ENCODE results near the gene AFG3L2. TPM values are rescaled to one million over a fixed set of nuclear protein-coding genes. Genes with fewer than 3 reads are reported as not detected.

AFG3L2 gene
- total and polyA plus RNA-seq, 4 experiments from 2014 or later, result 27.8 to 34.6 (median 32.2) TPM

DNA sequence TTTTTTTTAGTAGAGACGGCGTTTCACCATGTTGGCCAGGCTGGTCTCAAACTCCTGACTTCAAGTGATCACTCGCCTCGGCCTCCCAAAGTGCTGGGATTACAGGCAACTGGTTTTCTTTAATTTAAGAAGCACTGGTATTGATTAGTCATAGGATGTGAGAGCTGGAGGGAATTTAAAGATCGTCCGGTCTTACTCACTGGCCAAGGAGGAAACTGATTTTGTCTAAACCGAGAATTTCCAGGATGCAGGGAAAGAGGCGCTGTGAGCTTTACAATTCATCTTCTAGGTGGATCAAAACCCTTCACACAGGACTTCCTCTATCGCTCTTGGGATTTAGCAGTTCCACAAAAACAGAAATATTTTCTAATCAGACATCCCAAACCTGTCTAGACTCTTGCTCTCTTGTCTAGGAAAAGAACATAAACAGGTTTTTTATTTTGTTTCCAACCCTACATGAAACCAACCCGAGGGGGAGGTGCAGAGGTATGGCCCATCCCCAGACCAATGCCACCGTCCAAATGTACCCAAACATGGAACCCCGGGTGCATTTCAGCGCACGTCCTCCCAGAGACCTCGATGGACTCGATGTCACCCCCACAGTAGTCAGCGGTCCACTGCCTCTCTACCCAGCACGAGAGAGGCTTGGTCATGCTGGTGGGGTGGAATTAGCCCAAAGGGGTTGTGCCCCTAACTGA lies 81.5 kb downstream of the AFG3L2 start:
- Histone ChIP-seq H3K27me3 (ENCODE audit: insufficient read depth, low read length) (no peaks in the 10 kb centered on the region), H3K4me1 (ENCODE audit: insufficient read depth, low read length) (no peaks in the 10 kb centered on the region), H3K4me3 (ENCODE audit: low read length in 2 of 2) (no peak overlapping the region), H3K9me3 (ENCODE audit: control insufficient read depth in 1 of 2, low read length in 2 of 2) (no peaks in the 10 kb centered on the region), H3K36me3 (ENCODE audit: insufficient read depth, low read length) (no peaks in the 10 kb centered on the region), H3K27ac (ENCODE audit: low read depth, low read length) (no peak overlapping the region)
- Mint-ChIP-seq H3K4me1 (no peaks in the 10 kb centered on the region), H3K4me3 (no peak overlapping the region), H3K9me3 (peaks cover 0 to 4% (median 0%) of the 10 kb centered on the region in 8 donors), H3K36me3 (no peaks in the 10 kb centered on the region), H3K27ac (no peak overlapping the region), H3K27me3 (peaks cover 6 to 7% of the 10 kb centered on the region in 2 donors)
- ChIA-PET POLR2A (ENCODE audit: partially characterized antibody) (no interaction called here), CTCF (ENCODE audit: partially characterized antibody) (no interaction called here)
- DNase-seq, result no peak
- intact Hi-C loops (cut with micrococcal nuclease), result no loop called here

GRCh38 chr18:12293831-12294230 lies 83.2 kb downstream of the AFG3L2 start:
- intact Hi-C loops (cut with micrococcal nuclease), result no loop called here
- no peaks in the 10 kb centered on the region for H3K36me3 Mint-ChIP-seq
- Histone ChIP-seq H3K27me3 (ENCODE audit: insufficient read depth, low read length) (peaks cover 3% of the 10 kb centered on the region), H3K27ac (ENCODE audit: low read depth, low read length) (no peak overlapping the region), H3K36me3 (ENCODE audit: insufficient read depth, low read length) (no peaks in the 10 kb centered on the region), H3K4me3 (ENCODE audit: low read length in 2 of 2) (no peak overlapping the region), H3K4me1 (ENCODE audit: insufficient read depth, low read length) (no peaks in the 10 kb centered on the region), H3K9me3 (ENCODE audit: control insufficient read depth in 1 of 2, low read length in 2 of 2) (no peaks in the 10 kb centered on the region)
- no peaks in the 10 kb centered on the region for H3K4me1 Mint-ChIP-seq
- H3K27me3 Mint-ChIP-seq, result peaks cover 14 to 15% of the 10 kb centered on the region in 2 donors
- no peak overlapping the region for H3K4me3 Mint-ChIP-seq
- H3K9me3 Mint-ChIP-seq, result peaks cover 0 to 4% (median 0%) of the 10 kb centered on the region in 8 donors
- ChIA-PET POLR2A (ENCODE audit: partially characterized antibody) (no interaction called here), CTCF (ENCODE audit: partially characterized antibody) (no interaction called here)
- DNase-seq, result no peak
- H3K27ac Mint-ChIP-seq, result no peak overlapping the region

- POLR2A ChIA-PET (ENCODE audit: partially characterized antibody), result no interaction called here
- H3K36me3 Mint-ChIP-seq, result no peaks in the 10 kb centered on the region
- H3K27me3 ChIP-seq (ENCODE audit: insufficient read depth, low read length), result peaks cover 8% of the 10 kb centered on the region
- H3K4me1 Mint-ChIP-seq, result peaks cover 0 to 4% (median under 1%) of the 10 kb centered on the region in 4 donors
- no peak for DNase-seq
- no peaks in the 10 kb centered on the region for H3K36me3 ChIP-seq (ENCODE audit: insufficient read depth, low read length)
- intact Hi-C loops (cut with micrococcal nuclease), result no loop called here
- no peaks in the 10 kb centered on the region for H3K9me3 ChIP-seq (ENCODE audit: control insufficient read depth in 1 of 2, low read length in 2 of 2)
- no peak overlapping the region for H3K27ac ChIP-seq (ENCODE audit: low read depth, low read length)
- CTCF ChIA-PET (ENCODE audit: partially characterized antibody), result no interaction called here
- no peak overlapping the region for H3K27ac Mint-ChIP-seq
- H3K4me3 Mint-ChIP-seq, result no peak overlapping the region
- no peaks in the 10 kb centered on the region for H3K9me3 Mint-ChIP-seq
- H3K4me3 ChIP-seq (ENCODE audit: low read length in 2 of 2), result no peak overlapping the region
- H3K27me3 Mint-ChIP-seq, result peaks cover 22% of the 10 kb centered on the region in 2 donors
- H3K4me1 ChIP-seq (ENCODE audit: insufficient read depth, low read length), result no peaks in the 10 kb centered on the region
Observed at GRCh38 chr18:12291690-12292089, 85.3 kb downstream of the AFG3L2 start.

- Mint-ChIP-seq H3K36me3 (no peaks in the 10 kb centered on the region), H3K4me3 (no peak overlapping the region), H3K27ac (no peak overlapping the region), H3K27me3 (peaks cover 21 to 22% of the 10 kb centered on the region in 2 donors), H3K4me1 (peaks cover 0 to 4% (median under 1%) of the 10 kb centered on the region in 4 donors), H3K9me3 (no peaks in the 10 kb centered on the region)
- Histone ChIP-seq H3K36me3 (ENCODE audit: insufficient read depth, low read length) (no peaks in the 10 kb centered on the region), H3K27ac (ENCODE audit: low read depth, low read length) (no peak overlapping the region), H3K4me3 (ENCODE audit: low read length in 2 of 2) (no peak overlapping the region), H3K27me3 (ENCODE audit: insufficient read depth, low read length) (peaks cover 8% of the 10 kb centered on the region), H3K9me3 (ENCODE audit: control insufficient read depth in 1 of 2, low read length in 2 of 2) (no peaks in the 10 kb centered on the region), H3K4me1 (ENCODE audit: insufficient read depth, low read length) (no peaks in the 10 kb centered on the region)
- ChIA-PET POLR2A (ENCODE audit: partially characterized antibody) (no interaction called here), CTCF (ENCODE audit: partially characterized antibody) (no interaction called here)
- no peak for DNase-seq
- intact Hi-C loops (cut with micrococcal nuclease), result no loop called here
Observed at GRCh38 chr18:12291161-12291560, 85.9 kb downstream of the AFG3L2 start.

DNA sequence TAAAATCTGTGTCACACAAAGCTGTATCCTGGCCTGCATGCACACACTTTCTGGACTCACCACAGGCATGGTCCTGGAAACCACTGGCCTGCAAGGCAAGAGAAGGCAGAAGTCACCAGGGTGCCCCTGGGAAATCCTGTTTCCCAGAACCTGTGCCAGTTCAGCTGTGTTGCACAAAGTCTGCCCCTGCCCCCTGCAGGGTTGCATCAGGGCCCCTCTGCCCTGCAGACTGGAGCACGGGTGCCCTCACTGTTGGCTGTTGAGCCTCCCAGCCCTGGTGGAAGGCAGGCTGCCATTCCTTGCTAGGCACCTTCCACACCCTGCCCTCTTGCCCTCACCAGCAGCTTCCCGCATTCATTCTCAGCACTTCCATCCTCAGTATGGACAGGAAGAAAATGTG lies 86.9 kb downstream of the AFG3L2 start:
- Mint-ChIP-seq H3K36me3 (no peaks in the 10 kb centered on the region), H3K27me3 (peaks cover 22 to 24% of the 10 kb centered on the region in 2 donors), H3K27ac (no peak overlapping the region), H3K4me3 (no peak overlapping the region), H3K9me3 (no peaks in the 10 kb centered on the region), H3K4me1 (peaks cover 0 to 4% (median under 1%) of the 10 kb centered on the region in 4 donors)
- H3K9me3 ChIP-seq (ENCODE audit: control insufficient read depth in 1 of 2, low read length in 2 of 2), result no peaks in the 10 kb centered on the region
- peaks cover 8% of the 10 kb centered on the region for H3K27me3 ChIP-seq (ENCODE audit: insufficient read depth, low read length)
- intact Hi-C loops (cut with micrococcal nuclease), result no loop called here
- POLR2A ChIA-PET (ENCODE audit: partially characterized antibody), result no interaction called here
- no peak overlapping the region for H3K27ac ChIP-seq (ENCODE audit: low read depth, low read length)
- H3K4me1 ChIP-seq (ENCODE audit: insufficient read depth, low read length), result no peaks in the 10 kb centered on the region
- CTCF ChIA-PET (ENCODE audit: partially characterized antibody), result no interaction called here
- H3K36me3 ChIP-seq (ENCODE audit: insufficient read depth, low read length), result no peaks in the 10 kb centered on the region
- DNase-seq, result no peak
- no peak overlapping the region for H3K4me3 ChIP-seq (ENCODE audit: low read length in 2 of 2)

GRCh38 chr18:12288403-12288755 lies 88.6 kb downstream of the AFG3L2 start:
- no peaks in the 10 kb centered on the region for H3K4me1 ChIP-seq (ENCODE audit: insufficient read depth, low read length)
- intact Hi-C loops (cut with micrococcal nuclease), result no loop called here
- H3K27me3 Mint-ChIP-seq, result peaks cover 28 to 31% of the 10 kb centered on the region in 2 donors
- POLR2A ChIA-PET (ENCODE audit: partially characterized antibody), result no interaction called here
- CTCF ChIA-PET (ENCODE audit: partially characterized antibody), result interaction anchor here (2.8 kb wide), 1 partner anchor 16 kb away, joined by 8 read pairs; no protein-coding TSS in a partner anchor
- H3K27me3 ChIP-seq (ENCODE audit: insufficient read depth, low read length), result peaks cover 8% of the 10 kb centered on the region
- no peaks in the 10 kb centered on the region for H3K9me3 Mint-ChIP-seq
- H3K4me3 Mint-ChIP-seq, result no peak overlapping the region
- H3K27ac ChIP-seq (ENCODE audit: low read depth, low read length), result no peak overlapping the region
- H3K9me3 ChIP-seq (ENCODE audit: control insufficient read depth in 1 of 2, low read length in 2 of 2), result no peaks in the 10 kb centered on the region
- DNase-seq, result no peak
- no peaks in the 10 kb centered on the region for H3K36me3 Mint-ChIP-seq
- no peaks in the 10 kb centered on the region for H3K36me3 ChIP-seq (ENCODE audit: insufficient read depth, low read length)
- H3K4me1 Mint-ChIP-seq, result peaks cover 0 to 4% (median under 1%) of the 10 kb centered on the region in 4 donors
- H3K4me3 ChIP-seq (ENCODE audit: low read length in 2 of 2), result no peak overlapping the region
- no peak overlapping the region for H3K27ac Mint-ChIP-seq

DNA sequence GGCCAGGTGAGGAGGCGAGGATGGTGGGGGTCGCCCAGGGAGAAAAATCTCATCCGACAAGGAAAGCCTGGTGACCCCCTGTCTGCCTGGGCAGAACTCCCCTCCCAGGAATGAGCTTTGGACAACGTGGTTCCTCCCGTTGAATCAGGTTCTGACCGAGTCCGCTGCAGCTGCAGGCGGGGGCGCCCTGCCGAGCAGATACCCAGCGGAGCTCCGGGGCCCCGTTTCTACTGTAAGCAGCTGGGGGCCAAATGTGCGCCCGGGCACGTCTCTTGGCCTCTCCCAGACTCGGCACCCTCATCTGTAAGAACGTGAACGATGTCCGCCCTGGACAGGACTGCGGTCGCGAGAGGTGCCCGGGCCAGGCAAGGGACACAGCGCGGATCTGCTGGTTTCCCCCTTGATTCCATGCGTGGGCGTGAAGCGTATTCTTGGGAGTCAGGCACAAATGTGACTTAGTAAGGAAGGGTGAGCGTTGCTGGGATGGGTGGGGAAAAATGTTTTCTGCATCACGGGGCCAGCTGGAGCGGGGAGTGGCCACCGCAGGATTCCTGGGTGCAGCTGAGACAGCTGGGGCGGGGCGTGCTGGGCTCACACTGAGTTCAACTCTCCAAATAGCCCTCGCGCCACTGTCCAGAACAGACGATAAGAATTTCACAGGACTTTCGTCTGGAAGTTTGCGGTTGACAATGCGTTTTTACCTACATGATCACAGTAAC lies 89.2 kb downstream of the AFG3L2 start:
- H3K27me3 Mint-ChIP-seq, result peaks cover 24 to 32% of the 10 kb centered on the region in 2 donors
- Histone ChIP-seq H3K9me3 (ENCODE audit: control insufficient read depth in 1 of 2, low read length in 2 of 2) (no peaks in the 10 kb centered on the region), H3K4me1 (ENCODE audit: insufficient read depth, low read length) (no peaks in the 10 kb centered on the region), H3K27me3 (ENCODE audit: insufficient read depth, low read length) (peaks cover 8% of the 10 kb centered on the region), H3K4me3 (ENCODE audit: low read length in 2 of 2) (no peak overlapping the region), H3K36me3 (ENCODE audit: insufficient read depth, low read length) (no peaks in the 10 kb centered on the region), H3K27ac (ENCODE audit: low read depth, low read length) (no peak overlapping the region)
- peaks cover 0 to 4% (median under 1%) of the 10 kb centered on the region in 4 donors for H3K4me1 Mint-ChIP-seq
- POLR2A ChIA-PET (ENCODE audit: partially characterized antibody), result no interaction called here
- no peaks in the 10 kb centered on the region for H3K9me3 Mint-ChIP-seq
- CTCF ChIA-PET (ENCODE audit: partially characterized antibody), result interaction anchor here (2.8 kb wide), 1 partner anchor 16 kb away, joined by 8 read pairs; no protein-coding TSS in a partner anchor
- H3K36me3 Mint-ChIP-seq, result no peaks in the 10 kb centered on the region
- DNase-seq, result no peak
- no peak overlapping the region for H3K27ac Mint-ChIP-seq
- H3K4me3 Mint-ChIP-seq, result no peak overlapping the region
- intact Hi-C loops (cut with micrococcal nuclease), result no loop called here
